Liver (tissue), 9 donors: Measurements from ENCODE around the gene SEC22A. TPM values are rescaled to one million over a fixed set of nuclear protein-coding genes. Genes with fewer than 3 reads are reported as not detected.

ENCODE experiments used
- DNase-seq: peaks from one replicate; pipeline ENCODE4 v3.0.0-alpha.2; 2017; ENCODE audit warnings: low spot score
- H3K27ac ChIP-seq, 2 donors: one replicate each; pipeline ENCODE4 v1.7.0; 2013; ENCODE audit warnings: inconsistent platforms in 2 of 2, low read length in 2 of 2, control low read depth in 1 of 2, low read depth in 1 of 2, mild to moderate bottlenecking in 1 of 2
- H3K27me3 ChIP-seq, 4 donors: one replicate each; pipeline versions ENCODE4 v1.6.1 to v1.7.0; 2013; ENCODE audit warnings: low read length in 3 of 4, inconsistent platforms in 1 of 4, mild to moderate bottlenecking in 1 of 4, moderate library complexity in 1 of 4; ENCODE audit not compliant: control insufficient read depth in 4 of 4, insufficient read depth in 4 of 4
- H3K36me3 ChIP-seq, 4 donors: one replicate each; pipeline versions ENCODE4 v1.6.1 to v1.7.0; 2013; ENCODE audit warnings: low read length in 3 of 4, mild to moderate bottlenecking in 3 of 4, low read depth in 1 of 4, moderate library complexity in 1 of 4; ENCODE audit not compliant: control insufficient read depth in 4 of 4, insufficient read depth in 3 of 4
- H3K4me1 ChIP-seq, 4 donors: one replicate each; pipeline versions ENCODE4 v1.6.1 to v1.7.0; 2013; ENCODE audit warnings: low read length in 3 of 4, mild to moderate bottlenecking in 3 of 4, moderate library complexity in 1 of 4; ENCODE audit not compliant: control insufficient read depth in 4 of 4, insufficient read depth in 4 of 4
- H3K4me3 ChIP-seq, 3 donors: one replicate each; pipeline versions ENCODE4 v1.6.1 to v1.7.0; 2013; ENCODE audit warnings: low read length in 3 of 3, control low read depth in 1 of 3, low read depth in 1 of 3, mild to moderate bottlenecking in 1 of 3
- H3K9ac ChIP-seq, 2 donors: one replicate each; pipeline ENCODE4 v1.7.0; 2013; ENCODE audit warnings: low read length in 2 of 2, mild to moderate bottlenecking in 2 of 2, moderate library complexity in 2 of 2, control low read depth in 1 of 2, low read depth in 1 of 2
- H3K9me3 ChIP-seq, 4 donors: one replicate each; pipeline versions ENCODE4 v1.6.1 to v1.7.0; 2013; ENCODE audit warnings: low read length in 3 of 4; ENCODE audit not compliant: control insufficient read depth in 4 of 4
- FOXA1 ChIP-seq: IDR thresholded peaks from 2 replicates; pipeline ENCODE4 v1.6.1; 2016; ENCODE audit warnings: antibody characterized with exemption
- FOXA2 ChIP-seq: IDR thresholded peaks from 2 replicates; pipeline ENCODE4 v1.6.1; 2016; ENCODE audit warnings: antibody characterized with exemption
- GABPA ChIP-seq, 2 donors: IDR thresholded peaks in 1 of 2; conservative IDR thresholded peaks in 1 of 2; 2 replicates each; pipeline ENCODE4 v1.6.1; 2016; ENCODE audit warnings: antibody characterized with exemption in 2 of 2, mild to moderate bottlenecking in 1 of 2, moderate library complexity in 1 of 2
- HNF4A ChIP-seq, 2 donors: conservative IDR thresholded peaks; 2 replicates each; pipeline ENCODE4 v1.6.1; 2016; ENCODE audit warnings: antibody characterized with exemption in 2 of 2, mild to moderate bottlenecking in 2 of 2
- HNF4G ChIP-seq: IDR thresholded peaks from 2 replicates; pipeline ENCODE4 v1.6.1; 2016; ENCODE audit warnings: antibody characterized with exemption
- JUND ChIP-seq, 2 donors: IDR thresholded peaks; 2 replicates each; pipeline ENCODE4 v1.6.1; 2016; ENCODE audit warnings: antibody characterized with exemption in 2 of 2
- MAX ChIP-seq: IDR thresholded peaks from 2 replicates; pipeline ENCODE4 v1.6.1; 2016; ENCODE audit warnings: antibody characterized with exemption
- NR2F2 ChIP-seq: IDR thresholded peaks from 2 replicates; pipeline ENCODE4 v1.6.1; 2016; ENCODE audit warnings: antibody characterized with exemption
- RAD21 ChIP-seq, 2 donors: IDR thresholded peaks; 2 replicates each; pipeline ENCODE4 v1.6.1; 2016; ENCODE audit warnings: antibody characterized with exemption in 2 of 2, mild to moderate bottlenecking in 2 of 2
- RXRA ChIP-seq, 2 donors: IDR thresholded peaks; 2 replicates each; pipeline ENCODE4 v1.6.1; 2017 to 2018; ENCODE audit warnings: antibody characterized with exemption in 2 of 2, mild to moderate bottlenecking in 1 of 2
- YY1 ChIP-seq: IDR thresholded peaks from 2 replicates; pipeline ENCODE4 v1.6.1; 2016; ENCODE audit warnings: antibody characterized with exemption, mild to moderate bottlenecking
- ZBTB33 ChIP-seq: IDR thresholded peaks from 2 replicates; pipeline ENCODE4 v1.6.1; 2016; ENCODE audit warnings: antibody characterized with exemption
- WGBS: extraction: QIAGEN DNeasy Blood & Tissue Kit; methylation state at CpG from one replicate; pipeline ENCODE4 v1.1.7; 2013; 5-methylcytosine and 5-hydroxymethylcytosine counted together
- polyA plus RNA-seq, 2 donors: library from polyadenylated mRNA; stranded (reverse) in 1 of 2; unstranded in 1 of 2; fragments of 200-250 nt in 1 of 2; fragments of >200 nt in 1 of 2; fragmentation: Nextera tagmentation in 1 of 2; extraction: Ambion mirVana in 1 of 2; gene quantifications; one replicate each; pipeline versions ENCODE4 v1.2.1 to v1.2.3, GENCODE V29; 2013 to 2015
- total RNA-seq, 2 donors: library from RNA; depleted of rRNA; stranded (reverse); fragments of >200 nt; gene quantifications; one replicate each; pipeline ENCODE4 v1.2.3, GENCODE V29; 2014
- donor health status: healthy.
- donor health status: healthy.
- donor health status: healthy.
- donor health status: healthy.
- donor health status: healthy.

SEC22A gene
- total and polyA plus RNA-seq, 4 donors, result 9.7 to 21.7 (median 16.1) TPM

GRCh38 chr3:123322866-123323265, 121.1 kb downstream of the SEC22A start:
- H3K9ac ChIP-seq, result no peak overlapping the region
- H3K4me3 ChIP-seq, result no peak overlapping the region
- H3K36me3 ChIP-seq, result no peaks in the 10 kb centered on the region
- no peaks in the 10 kb centered on the region for H3K27me3 ChIP-seq
- WGBS, result 90% methylated on average over 11 of the region's 11 CpGs
- DNase-seq, result no peak
- TF ChIP-seq FOXA1 (no peak), ZBTB33 (no peak), YY1 (no peak), FOXA2 (no peak), HNF4G (no peak), MAX (no peak), RAD21 (IDR thresholded peaks at IDR 0.05) (no peak), GABPA (IDR thresholded peaks at IDR 0.05 in 1 of 2, conservative IDR thresholded peaks at IDR 0.05 in 1 of 2) (no peak), RXRA (IDR thresholded peaks at IDR 0.05) (no peak), JUND (IDR thresholded peaks at IDR 0.05) (no peak), HNF4A (conservative IDR thresholded peaks at IDR 0.05) (no peak), NR2F2 (no peak)
- H3K9me3 ChIP-seq, result no peaks in the 10 kb centered on the region
- no peak overlapping the region for H3K27ac ChIP-seq
- H3K4me1 ChIP-seq, result no peaks in the 10 kb centered on the region

Other genes starting within 250 kb of the SEC22A start
- gene SEMA5B, start 174.2 kb upstream of the SEC22A start, total RNA-seq, result 1 to 10 TPM in 1 of 2 donors, under 1 TPM in 1; 0.25 to 1.1 TPM
- under 1 TPM; 0.20 to 0.21 TPM for gene SEMA5B, start 174.2 kb upstream of the SEC22A start, polyA plus RNA-seq
- gene PDIA5, start 134.9 kb upstream of the SEC22A start, total RNA-seq, result 10 to 100 TPM; 64.2 to 94.6 TPM
- 10 to 100 TPM; 36.8 to 62.3 TPM for gene PDIA5, start 134.9 kb upstream of the SEC22A start, polyA plus RNA-seq
- gene ADCY5, start 247.1 kb downstream of the SEC22A start, total RNA-seq, result 1 to 10 TPM; 3.1 to 6.6 TPM
- gene ADCY5, start 247.1 kb downstream of the SEC22A start, polyA plus RNA-seq, result 1 to 10 TPM in 1 of 2 donors, under 1 TPM in 1; 0.74 to 2.7 TPM